Upper lobe of left lung (tissue), 4 donors: Measurements from ENCODE around the gene KCNIP1.

ENCODE experiments used
- POLR2A ChIP-seq, 4 donors: fragments of 450-650 bp; IDR thresholded peaks; one replicate each; pipeline ENCODE4 v1.5.1; 2016 to 2017; ENCODE audit warnings: antibody characterized with exemption in 4 of 4, mild to moderate bottlenecking in 2 of 4
- POLR2AphosphoS5 ChIP-seq, 2 donors: sonication (generic); formaldehyde crosslinking; IDR thresholded peaks; one replicate each; pipeline ENCODE4 v1.5.1; 2017; ENCODE audit warnings: antibody characterized with exemption in 2 of 2
- TF ChIP-seq, protein P1 (sequence below), 6 experiments: fragments of 450-650 bp in 4 of 6; fragments of 200-600 bp in 2 of 6; sonication (generic) in 2 of 6; IDR thresholded peaks; one replicate each; pipeline ENCODE4 v1.5.1; 2016 to 2019; ENCODE audit warnings: antibody characterized with exemption in 6 of 6

DNA sequence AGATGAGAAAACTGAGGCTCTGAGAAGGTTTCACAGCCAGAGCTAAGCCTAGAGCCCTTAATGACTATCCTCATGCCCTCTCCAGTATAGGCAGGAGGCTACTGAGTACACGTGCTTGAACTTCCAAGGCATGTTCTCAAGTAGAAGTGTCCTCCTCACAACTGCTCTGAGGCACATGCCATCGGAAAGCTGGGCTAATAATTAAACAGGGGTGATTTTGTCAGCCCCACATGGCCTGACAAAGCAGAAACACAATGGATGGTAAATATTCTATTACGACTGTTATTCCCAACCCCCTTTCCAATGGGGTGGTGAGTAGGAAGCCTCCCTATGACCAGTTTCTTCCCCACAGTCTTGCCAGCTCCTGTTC lies 34.3 kb downstream of the KCNIP1 start:
- TF ChIP-seq, protein P1, sequence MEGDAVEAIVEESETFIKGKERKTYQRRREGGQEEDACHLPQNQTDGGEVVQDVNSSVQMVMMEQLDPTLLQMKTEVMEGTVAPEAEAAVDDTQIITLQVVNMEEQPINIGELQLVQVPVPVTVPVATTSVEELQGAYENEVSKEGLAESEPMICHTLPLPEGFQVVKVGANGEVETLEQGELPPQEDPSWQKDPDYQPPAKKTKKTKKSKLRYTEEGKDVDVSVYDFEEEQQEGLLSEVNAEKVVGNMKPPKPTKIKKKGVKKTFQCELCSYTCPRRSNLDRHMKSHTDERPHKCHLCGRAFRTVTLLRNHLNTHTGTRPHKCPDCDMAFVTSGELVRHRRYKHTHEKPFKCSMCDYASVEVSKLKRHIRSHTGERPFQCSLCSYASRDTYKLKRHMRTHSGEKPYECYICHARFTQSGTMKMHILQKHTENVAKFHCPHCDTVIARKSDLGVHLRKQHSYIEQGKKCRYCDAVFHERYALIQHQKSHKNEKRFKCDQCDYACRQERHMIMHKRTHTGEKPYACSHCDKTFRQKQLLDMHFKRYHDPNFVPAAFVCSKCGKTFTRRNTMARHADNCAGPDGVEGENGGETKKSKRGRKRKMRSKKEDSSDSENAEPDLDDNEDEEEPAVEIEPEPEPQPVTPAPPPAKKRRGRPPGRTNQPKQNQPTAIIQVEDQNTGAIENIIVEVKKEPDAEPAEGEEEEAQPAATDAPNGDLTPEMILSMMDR (IDR thresholded peaks at IDR 0.05), result no peak
- no peak for TF ChIP-seq POLR2A (IDR thresholded peaks at IDR 0.05)
- TF ChIP-seq POLR2AphosphoS5 (IDR thresholded peaks at IDR 0.05), result no peak
